OCI-LY7 (cell line): ENCODE results near the gene SCARB2. TPM values are rescaled to one million over a fixed set of nuclear protein-coding genes. Genes with fewer than 3 reads are reported as not detected.

Experiments used
- BruUV-seq: library from RNA; stranded (reverse); fragments of 400-500 nt; replicated peaks from 2 replicates; lab custom pipeline; 2021; lab: Mats Ljungman, UMichigan
- CTCF ChIA-PET: fragments of 300-600 bp; sonication (Branson Sonifier 250); formaldehyde crosslinking; loops from one replicate; lab custom pipeline; 2022; ENCODE audit warnings: antibody characterized with exemption; ENCODE audit not compliant: unreplicated experiment; lab: Charles Lee
- POLR2A ChIA-PET: fragments of 300-600 bp; sonication (Branson Sonifier 250); formaldehyde crosslinking; loops from one replicate; lab custom pipeline; 2022; ENCODE audit warnings: antibody characterized with exemption; lab: Charles Lee
- DNase-seq: peaks from one replicate; pipeline ENCODE4 v3.0.0-alpha.2; 2015; ENCODE audit warnings: low spot score
- H2AFZ ChIP-seq: fragments of 200-600 bp; sonication (generic), shearing (Covaris generic); 2 replicates; pipeline ENCODE4 v1.6.1; 2014; ENCODE audit warnings: mild to moderate bottlenecking, antibody characterized with exemption, low read length, moderate library complexity
- H3K27ac ChIP-seq: fragments of 200-600 bp; sonication (generic); 2 replicates; pipeline ENCODE4 v1.5.1; 2014; ENCODE audit warnings: mixed run types, low read depth, mild to moderate bottlenecking, moderate library complexity, low read length, inconsistent platforms; ENCODE audit not compliant: poor library complexity, severe bottlenecking
- H3K36me3 ChIP-seq: fragments of 200-600 bp; sonication (generic); 2 replicates; pipeline ENCODE4 v1.6.1; 2014; ENCODE audit warnings: mild to moderate bottlenecking, antibody characterized with exemption, low read length, moderate library complexity, mixed read lengths; ENCODE audit not compliant: insufficient read depth
- H3K4me1 ChIP-seq: fragments of 200-600 bp; sonication (generic); 2 replicates; pipeline ENCODE4 v1.5.1; 2014; ENCODE audit warnings: mild to moderate bottlenecking, low read length; ENCODE audit not compliant: insufficient read depth, poor library complexity, severe bottlenecking
- H3K4me2 ChIP-seq: fragments of 200-600 bp; sonication (generic); 2 replicates; pipeline ENCODE4 v1.6.1; 2014; ENCODE audit warnings: mild to moderate bottlenecking, low read length
- H3K4me3 ChIP-seq: fragments of 200-600 bp; sonication (generic); 2 replicates; pipeline ENCODE4 v1.5.1; 2014; ENCODE audit warnings: mild to moderate bottlenecking, low read depth, low read length; ENCODE audit not compliant: poor library complexity, severe bottlenecking
- H3K79me2 ChIP-seq: fragments of 200-600 bp; sonication (generic); 2 replicates; pipeline ENCODE4 v1.6.1; 2016; ENCODE audit warnings: low read depth, mild to moderate bottlenecking, low read length, moderate library complexity, mixed read lengths; ENCODE audit not compliant: insufficient read depth
- H3K9me2 ChIP-seq: fragments of 200-600 bp; sonication (generic); 2 replicates; pipeline ENCODE4 v1.6.1; 2016; ENCODE audit warnings: mild to moderate bottlenecking, low read length, mixed read lengths; ENCODE audit not compliant: insufficient read depth
- H3K9me3 ChIP-seq: fragments of 200-600 bp; sonication (generic); 2 replicates; pipeline ENCODE4 v1.6.1; 2014; ENCODE audit warnings: mild to moderate bottlenecking, mixed run types, low read length, mixed read lengths
- H4K20me1 ChIP-seq: fragments of 200-600 bp; sonication (generic); 2 replicates; pipeline ENCODE4 v1.6.1; 2014; ENCODE audit warnings: mild to moderate bottlenecking, antibody characterized with exemption, low read length, moderate library complexity, mixed read lengths; ENCODE audit not compliant: insufficient read depth
- EZH2phosphoT487 ChIP-seq: fragments of 200-600 bp; sonication (generic); IDR thresholded peaks from 2 replicates; pipeline ENCODE4 v1.6.1; 2018; ENCODE audit warnings: low read depth, borderline replicate concordance, mild to moderate bottlenecking, mixed run types, antibody characterized with exemption, low read length, moderate library complexity, mixed read lengths
- intact Hi-C: fragments of 100-400 bp; cut with micrococcal nuclease; formaldehyde crosslinking; loops from one replicate; pipeline ENCODE4 v1.10.0; 2022; ENCODE audit not compliant: unreplicated experiment
- total RNA-seq, 2 experiments: library from RNA; depleted of rRNA in 1 of 2; stranded (reverse); fragments of >200 nt in 1 of 2; shearing (Covaris generic) in 1 of 2; gene quantifications; 2 replicates each; pipeline ENCODE4 v1.2.3, GENCODE V29; 2014 to 2022
- TF ChIP-seq, protein P1 (sequence below): fragments of 200-600 bp; sonication (generic); conservative IDR thresholded peaks from 2 replicates; pipeline ENCODE4 v1.5.1; 2014; ENCODE audit warnings: mild to moderate bottlenecking, antibody characterized with exemption, low read length, moderate library complexity, mixed read lengths

The SCARB2 gene
- total RNA-seq, 2 experiments from 2014 or later, result 1.1 TPM; not detected in 1

DNA sequence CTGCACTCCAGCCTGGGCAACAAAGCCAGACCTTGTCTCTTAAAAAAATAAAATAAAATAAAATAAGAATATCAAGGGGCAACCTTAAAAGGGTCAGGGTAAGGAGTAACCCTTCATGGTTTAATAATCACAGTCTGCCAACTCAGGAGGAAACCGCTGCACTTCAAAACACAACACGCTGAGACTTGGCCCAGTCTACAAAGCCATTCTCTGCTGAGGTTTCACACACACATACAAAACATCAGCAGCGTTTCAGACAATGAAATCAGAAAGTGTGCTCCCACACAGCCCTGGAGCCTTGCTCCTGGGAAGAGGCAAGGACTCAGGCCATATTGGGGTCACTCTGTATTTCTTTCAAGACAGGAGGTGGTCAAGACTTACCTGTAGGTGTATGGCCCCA is 18.3 kb downstream of the SCARB2 start:
- Histone ChIP-seq H3K4me3 (no peak overlapping the region), H4K20me1 (no peaks in the 10 kb centered on the region), H3K4me1 (peaks cover 26% of the 10 kb centered on the region), H2AFZ (no peak overlapping the region), H3K36me3 (no peaks in the 10 kb centered on the region), H3K9me3 (no peaks in the 10 kb centered on the region), H3K79me2 (no peaks in the 10 kb centered on the region), H3K27ac (no peak overlapping the region), H3K9me2 (no peaks in the 10 kb centered on the region), H3K4me2 (no peak overlapping the region)
- BruUV-seq, result no TSS peak
- ChIA-PET CTCF (no interaction called here), POLR2A (no interaction called here)
- intact Hi-C loops, result no loop called here
- no peak for DNase-seq
- TF ChIP-seq, protein P1, sequence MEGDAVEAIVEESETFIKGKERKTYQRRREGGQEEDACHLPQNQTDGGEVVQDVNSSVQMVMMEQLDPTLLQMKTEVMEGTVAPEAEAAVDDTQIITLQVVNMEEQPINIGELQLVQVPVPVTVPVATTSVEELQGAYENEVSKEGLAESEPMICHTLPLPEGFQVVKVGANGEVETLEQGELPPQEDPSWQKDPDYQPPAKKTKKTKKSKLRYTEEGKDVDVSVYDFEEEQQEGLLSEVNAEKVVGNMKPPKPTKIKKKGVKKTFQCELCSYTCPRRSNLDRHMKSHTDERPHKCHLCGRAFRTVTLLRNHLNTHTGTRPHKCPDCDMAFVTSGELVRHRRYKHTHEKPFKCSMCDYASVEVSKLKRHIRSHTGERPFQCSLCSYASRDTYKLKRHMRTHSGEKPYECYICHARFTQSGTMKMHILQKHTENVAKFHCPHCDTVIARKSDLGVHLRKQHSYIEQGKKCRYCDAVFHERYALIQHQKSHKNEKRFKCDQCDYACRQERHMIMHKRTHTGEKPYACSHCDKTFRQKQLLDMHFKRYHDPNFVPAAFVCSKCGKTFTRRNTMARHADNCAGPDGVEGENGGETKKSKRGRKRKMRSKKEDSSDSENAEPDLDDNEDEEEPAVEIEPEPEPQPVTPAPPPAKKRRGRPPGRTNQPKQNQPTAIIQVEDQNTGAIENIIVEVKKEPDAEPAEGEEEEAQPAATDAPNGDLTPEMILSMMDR, result no peak
- no peak for TF ChIP-seq EZH2phosphoT487

DNA sequence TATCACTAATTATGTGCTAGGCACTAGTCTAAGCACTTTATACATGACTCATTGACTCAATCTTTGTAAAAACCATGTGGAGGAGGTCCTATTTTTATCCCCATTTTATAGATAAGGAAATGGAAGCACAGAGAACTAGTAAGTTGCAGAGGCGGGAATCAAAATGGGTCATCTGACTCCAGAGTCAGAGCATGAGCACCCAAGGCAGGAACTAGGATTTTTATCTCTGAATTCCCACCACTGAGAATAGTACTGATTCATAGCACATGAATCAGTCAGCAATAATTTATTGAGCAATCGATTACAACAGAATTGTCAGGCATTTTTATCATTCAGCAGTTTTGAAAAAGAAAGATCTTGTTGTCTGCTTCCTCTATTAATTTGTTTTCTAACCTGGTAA is 19.3 kb downstream of the SCARB2 start:
- no peaks in the 10 kb centered on the region for H4K20me1 ChIP-seq
- DNase-seq, result no peak
- peaks cover 16% of the 10 kb centered on the region for H3K4me1 ChIP-seq
- BruUV-seq, result no TSS peak
- no peak overlapping the region for H3K4me3 ChIP-seq
- H3K9me2 ChIP-seq, result no peaks in the 10 kb centered on the region
- H2AFZ ChIP-seq, result no peak overlapping the region
- no peaks in the 10 kb centered on the region for H3K36me3 ChIP-seq
- H3K27ac ChIP-seq, result no peak overlapping the region
- TF ChIP-seq EZH2phosphoT487, result no peak
- TF ChIP-seq, protein P1, result no peak
- no peaks in the 10 kb centered on the region for H3K9me3 ChIP-seq
- POLR2A ChIA-PET, result no interaction called here
- H3K4me2 ChIP-seq, result no peak overlapping the region
- H3K79me2 ChIP-seq, result no peaks in the 10 kb centered on the region
- intact Hi-C loops, result no loop called here
- CTCF ChIA-PET, result no interaction called here

DNA sequence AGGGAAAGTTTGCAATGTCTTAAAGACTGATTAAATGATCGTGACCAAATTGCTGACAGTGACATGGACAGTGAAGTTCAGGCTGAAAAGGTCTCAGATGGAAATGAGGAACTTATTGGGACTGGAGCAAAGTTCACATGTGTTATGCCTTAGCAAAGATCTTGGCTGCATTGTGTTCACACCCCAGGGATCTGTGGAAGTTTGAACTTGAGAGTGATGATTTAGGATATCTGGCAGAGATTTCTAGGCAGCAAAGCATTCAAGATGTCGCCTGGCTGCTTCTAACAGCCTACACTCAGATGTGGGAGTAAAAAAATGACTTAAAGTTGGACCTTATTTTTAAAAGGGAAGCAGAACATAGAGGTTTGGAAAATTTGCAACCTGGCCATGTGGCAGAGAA is 21.4 kb downstream of the SCARB2 start:
- H2AFZ ChIP-seq, result no peak overlapping the region
- no peaks in the 10 kb centered on the region for H3K36me3 ChIP-seq
- CTCF ChIA-PET, result no interaction called here
- no peaks in the 10 kb centered on the region for H3K9me3 ChIP-seq
- intact Hi-C loops, result no loop called here
- H3K9me2 ChIP-seq, result no peaks in the 10 kb centered on the region
- no peaks in the 10 kb centered on the region for H3K79me2 ChIP-seq
- no peak for TF ChIP-seq EZH2phosphoT487
- TF ChIP-seq, protein P1, result no peak
- H3K27ac ChIP-seq, result no peak overlapping the region
- POLR2A ChIA-PET, result no interaction called here
- no peaks in the 10 kb centered on the region for H3K4me1 ChIP-seq
- H3K4me3 ChIP-seq, result no peak overlapping the region
- H4K20me1 ChIP-seq, result no peaks in the 10 kb centered on the region
- no peak for DNase-seq
- H3K4me2 ChIP-seq, result no peak overlapping the region
- BruUV-seq, result no TSS peak
